GM18861 (cell line): Measurements from ENCODE around the gene PSMA5.
A peak's percentile ranks its signal among the peaks of the same experiment; 100 is the strongest.
"Not testable (repeated sequence)": the region's sequence is repeated elsewhere in the genome, so short reads cannot be mapped to it uniquely, and the experiment has no call there.

ENCODE experiments used
- ATAC-seq: cut with Tn5 transposase; IDR thresholded peaks from one replicate; pipeline ENCODE4 v1.9.1; 2021; ENCODE audit not compliant: unreplicated experiment

PSMA5 gene

GRCh38 chr1:109392788-109393616 lies 33.2 kb downstream of the PSMA5 start:
- ATAC-seq = no peak

- ATAC-seq = no peak
These were observed 34.0 kb downstream of the PSMA5 start for GRCh38 chr1:109392037-109392787.

- ATAC-seq = peak; percentile 79
These were observed 34.6 kb downstream of the PSMA5 start for GRCh38 chr1:109391626-109392025.

DNA sequence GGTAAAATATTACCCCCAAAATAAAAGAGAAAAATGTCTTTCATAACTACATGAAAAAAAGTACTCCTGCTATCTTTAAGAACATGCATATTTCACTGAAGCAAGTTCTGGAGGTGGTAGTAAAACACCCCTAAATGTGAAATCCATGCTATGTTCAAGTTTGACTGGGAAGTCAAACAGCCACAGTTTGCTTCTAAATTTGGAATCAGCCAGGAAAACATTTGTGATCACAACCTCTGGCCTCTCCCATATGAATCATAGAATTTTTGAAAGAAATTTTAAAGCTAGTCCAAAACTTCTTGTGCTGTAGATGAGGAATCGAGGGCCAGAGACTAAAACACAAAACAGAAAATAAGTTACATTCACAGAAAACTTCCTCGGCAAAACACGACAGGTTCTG lies 35.1 kb downstream of the PSMA5 start:
- no peak for ATAC-seq

DNA sequence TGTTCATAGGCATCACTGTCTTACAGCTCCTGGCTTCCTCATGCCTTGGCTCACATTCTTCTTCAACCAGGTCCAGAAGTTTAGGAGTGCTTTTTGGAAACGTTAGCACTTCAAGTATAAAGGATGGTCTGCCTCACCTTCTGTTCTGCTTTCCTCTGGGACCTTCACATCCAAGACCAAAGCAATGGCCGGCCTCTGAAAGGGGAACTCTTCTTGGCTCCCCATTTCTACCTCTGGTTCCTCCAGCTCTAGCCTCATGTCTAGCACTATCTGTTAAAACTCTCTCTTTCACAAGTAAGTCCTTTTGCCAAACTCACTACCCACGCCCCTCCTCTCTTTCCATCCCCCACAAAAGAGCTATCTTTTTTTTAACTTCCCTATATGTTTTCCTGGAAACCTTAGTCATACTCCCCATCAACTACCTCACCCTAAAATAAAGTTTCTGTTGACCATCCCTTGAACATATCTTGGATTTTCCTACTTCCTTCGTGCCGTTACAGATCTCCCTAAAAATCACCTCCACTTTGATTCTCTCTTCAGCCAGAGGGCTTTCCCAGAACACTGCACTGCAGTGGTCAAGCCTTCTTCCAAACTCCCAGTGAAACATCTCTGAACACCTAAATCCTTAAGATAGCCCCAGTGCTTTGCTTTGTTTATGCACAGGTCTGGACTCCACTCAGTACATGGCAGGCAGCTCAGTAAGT lies 36.5 kb downstream of the PSMA5 start:
- ATAC-seq = no peak

DNA sequence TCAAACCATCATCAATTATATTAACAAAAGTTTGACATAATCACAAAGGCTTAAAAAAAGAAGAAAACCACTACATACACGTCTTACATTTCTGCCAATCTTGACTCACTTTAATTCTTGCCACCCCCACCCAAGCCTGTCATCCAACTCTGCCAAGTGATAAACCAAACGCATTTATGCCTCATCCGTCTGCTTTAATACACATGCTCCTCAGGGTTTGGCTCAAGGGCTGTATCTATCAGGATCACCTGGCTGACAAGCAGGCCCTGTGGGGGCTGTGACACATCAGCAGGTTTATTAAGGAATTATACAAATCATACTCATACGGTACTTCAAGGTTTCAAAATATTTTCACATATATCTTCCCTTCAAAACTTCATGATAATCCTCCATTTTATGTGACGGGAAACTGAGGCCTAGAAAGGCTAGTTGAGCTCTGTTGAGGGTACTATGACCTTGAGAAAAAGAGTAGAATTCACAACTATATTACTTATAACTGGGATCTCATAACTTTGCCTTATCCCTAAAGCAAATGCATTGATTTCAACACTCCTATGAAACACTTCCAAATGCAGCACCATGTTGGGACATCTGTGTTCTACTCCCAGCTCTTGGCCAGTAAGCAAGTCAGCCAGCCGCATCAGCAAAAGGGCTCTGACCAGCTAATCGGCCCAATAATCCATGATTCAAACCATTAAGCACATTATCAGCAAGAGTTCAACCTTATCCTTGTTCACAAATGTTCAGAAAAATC lies 37.2 kb downstream of the PSMA5 start:
- ATAC-seq = no peak

- ATAC-seq = no peak
These were observed 38.0 kb downstream of the PSMA5 start for GRCh38 chr1:109388208-109388711.

GRCh38 chr1:109386054-109386717 lies 40.1 kb downstream of the PSMA5 start:
- ATAC-seq = no peak

DNA sequence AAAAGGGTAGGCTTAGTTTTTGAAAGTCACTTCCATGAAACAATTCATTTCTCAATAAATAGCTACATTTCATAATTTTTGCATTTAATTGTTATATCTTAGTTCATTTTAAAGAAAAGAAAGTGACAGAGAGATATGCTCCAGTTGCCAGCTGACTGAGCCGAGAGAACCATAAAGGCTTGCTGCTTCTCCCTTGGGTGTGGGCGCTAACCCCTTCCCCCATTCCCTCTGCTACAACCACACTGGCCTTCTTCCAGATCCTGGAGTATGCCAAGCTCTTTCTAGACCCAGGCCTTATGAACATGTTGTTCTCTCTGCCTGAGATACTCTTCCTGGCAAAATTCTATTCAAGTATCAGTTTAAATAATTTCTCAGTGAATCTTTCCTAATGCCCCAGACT lies 40.8 kb downstream of the PSMA5 start:
- ATAC-seq = no peak

- ATAC-seq = no peak
These were observed 42.4 kb downstream of the PSMA5 start for GRCh38 chr1:109383854-109384253.

DNA sequence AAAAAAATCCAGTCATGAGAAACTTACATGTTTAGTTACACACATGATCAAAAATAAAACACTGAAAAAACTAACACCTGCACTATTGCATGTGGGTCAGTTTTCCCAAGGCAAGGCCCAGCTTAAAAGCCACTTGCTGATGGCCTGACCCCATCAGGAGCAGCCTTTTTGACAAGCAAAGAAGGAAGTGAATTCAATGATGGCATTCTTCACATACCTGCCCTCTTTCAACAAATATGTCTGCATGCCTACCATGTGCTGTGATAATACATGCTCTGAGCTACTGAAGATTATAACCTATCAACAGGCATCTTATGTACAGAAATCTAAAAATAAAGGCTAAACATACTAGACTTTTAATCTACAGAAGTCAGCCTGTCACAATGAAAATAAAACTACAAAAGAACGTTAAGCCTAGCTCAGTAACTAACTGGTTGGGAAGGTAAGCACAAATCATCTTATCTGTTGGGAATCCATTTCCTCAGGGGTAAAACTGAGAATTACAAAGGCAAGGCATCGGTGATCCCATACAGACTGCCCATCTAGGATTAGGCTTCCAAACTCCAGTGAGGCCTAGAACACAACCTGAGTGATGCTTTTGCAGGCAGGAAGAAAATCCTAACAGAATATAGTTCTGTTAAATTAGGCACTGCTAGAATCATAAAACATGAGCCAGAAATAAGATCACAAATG lies 43.0 kb downstream of the PSMA5 start:
- no peak for ATAC-seq

DNA sequence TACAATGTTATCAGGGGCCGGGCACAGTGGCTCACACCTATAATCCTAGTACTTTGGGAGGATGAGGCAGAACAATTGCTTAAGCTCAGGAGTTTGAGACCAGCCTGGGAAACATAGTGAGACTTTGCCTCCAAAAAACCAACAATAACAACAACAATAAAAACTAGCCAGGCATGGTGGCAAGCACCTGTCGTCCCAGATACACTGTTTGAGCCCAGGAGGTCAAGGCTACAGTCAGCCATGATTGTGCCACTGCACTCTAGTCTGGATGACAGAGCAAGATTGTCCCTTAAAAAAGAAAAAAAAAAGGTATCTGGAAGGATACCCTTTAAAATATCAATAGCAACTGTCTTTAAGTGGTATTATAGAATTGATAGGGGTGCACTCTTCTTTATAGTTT lies 44.7 kb downstream of the PSMA5 start:
- ATAC-seq = no peak

- no peak for ATAC-seq
These were observed 46.3 kb downstream of the PSMA5 start for GRCh38 chr1:109379907-109380306.

- no peak for ATAC-seq
These were observed 46.8 kb downstream of the PSMA5 start for GRCh38 chr1:109379422-109379821.

GRCh38 chr1:109377698-109378097 lies 48.5 kb downstream of the PSMA5 start:
- ATAC-seq = no peak

- not testable (repeated sequence) for ATAC-seq
These were observed 52.6 kb downstream of the PSMA5 start for GRCh38 chr1:109373696-109374095.

- no peak for ATAC-seq
These were observed 53.1 kb downstream of the PSMA5 start for GRCh38 chr1:109373126-109373525.

GRCh38 chr1:109372281-109372680 lies 54.0 kb downstream of the PSMA5 start:
- ATAC-seq = no peak

DNA sequence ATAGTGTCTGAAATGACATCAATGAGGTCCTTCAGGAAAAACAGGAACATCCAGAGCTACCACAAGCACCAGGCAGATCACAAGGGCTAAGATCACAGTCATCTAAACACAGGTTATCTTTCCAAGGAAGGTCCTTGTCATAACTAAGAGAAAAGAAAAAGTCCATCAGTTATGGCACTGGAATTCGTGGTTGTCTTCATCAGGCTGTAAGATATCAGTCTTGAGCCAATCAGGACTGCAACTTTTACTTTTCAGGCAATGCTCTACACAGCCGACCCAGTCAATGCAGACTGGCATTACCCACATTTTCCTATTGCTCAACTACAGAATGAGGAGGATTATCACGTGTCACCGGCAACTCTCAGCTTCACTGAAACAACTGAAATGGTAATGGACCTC lies 54.9 kb downstream of the PSMA5 start:
- ATAC-seq = no peak
